G401 (cell line): Measurements from ENCODE around the gene CARD10. TPM values are rescaled to one million over a fixed set of nuclear protein-coding genes. Genes with fewer than 3 reads are reported as not detected.

ENCODE experiments used
- DNase-seq: peaks from one replicate; pipeline ENCODE4 v3.0.0-alpha.2; 2015; ENCODE audit warnings: low spot score
- in situ Hi-C: cut with HindIII; loops from 2 replicates; pipeline ENCODE4 v1.10.0; 2016; ENCODE audit warnings: low sequenced_read_pairs, mixed read lengths
- total RNA-seq: library from RNA; depleted of rRNA; stranded (reverse); fragments of >200 nt; shearing (Covaris generic); gene quantifications from 2 replicates; pipeline ENCODE4 v1.2.3, GENCODE V29; 2014

The CARD10 gene
- total RNA-seq, 1 experiment from 2014 or later: 26.0 TPM

GRCh38 chr22:37492428-37493344 is 26.5 kb downstream of the CARD10 start:
- DNase-seq: peak; percentile 17
- in situ Hi-C loops: no loop called here

GRCh38 chr22:37491559-37492427 is 27.4 kb downstream of the CARD10 start:
- DNase-seq: no peak
- in situ Hi-C loops: no loop called here

DNA sequence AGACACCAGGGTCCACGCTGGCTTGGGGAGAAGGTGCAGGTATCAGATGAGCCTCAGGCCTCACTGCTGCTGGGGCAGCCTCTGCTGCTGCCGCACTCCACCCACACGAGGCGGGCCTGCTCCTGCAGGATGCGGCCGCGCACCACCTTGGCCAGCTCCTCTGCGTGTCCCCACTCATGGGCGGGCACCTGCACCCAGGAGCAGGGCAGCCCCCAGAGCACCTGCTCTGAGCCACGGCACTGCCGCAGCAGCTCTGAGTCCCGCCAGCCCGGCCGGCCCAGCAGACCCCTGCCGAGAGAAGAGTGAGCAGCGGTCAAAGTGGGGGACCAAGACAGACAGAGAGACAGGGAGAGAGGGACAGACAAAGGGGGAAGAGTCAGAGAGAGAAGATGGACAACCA is 28.1 kb downstream of the CARD10 start:
- DNase-seq: no peak
- in situ Hi-C loops: no loop called here

DNA sequence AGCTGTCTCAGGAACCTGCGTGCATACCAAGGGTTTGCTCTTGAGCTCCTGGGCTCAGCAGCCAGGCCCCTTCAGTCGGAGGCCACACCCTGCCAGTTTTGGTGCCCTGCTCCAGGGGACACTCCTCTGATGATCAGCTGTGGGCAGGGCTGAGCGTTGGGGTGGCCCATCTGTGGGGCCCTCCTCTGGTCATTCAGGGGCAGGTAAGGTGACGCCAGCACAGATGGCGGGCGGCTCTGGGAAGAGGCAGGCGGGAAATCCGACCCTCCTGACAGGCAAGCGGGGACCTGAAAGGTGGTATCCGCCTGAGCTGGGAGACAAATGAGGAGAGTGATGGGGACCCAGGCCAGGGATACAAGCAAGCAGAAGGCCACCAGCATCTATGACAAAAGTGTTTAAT is 29.2 kb downstream of the CARD10 start:
- no peak for DNase-seq
- in situ Hi-C loops: no loop called here

DNA sequence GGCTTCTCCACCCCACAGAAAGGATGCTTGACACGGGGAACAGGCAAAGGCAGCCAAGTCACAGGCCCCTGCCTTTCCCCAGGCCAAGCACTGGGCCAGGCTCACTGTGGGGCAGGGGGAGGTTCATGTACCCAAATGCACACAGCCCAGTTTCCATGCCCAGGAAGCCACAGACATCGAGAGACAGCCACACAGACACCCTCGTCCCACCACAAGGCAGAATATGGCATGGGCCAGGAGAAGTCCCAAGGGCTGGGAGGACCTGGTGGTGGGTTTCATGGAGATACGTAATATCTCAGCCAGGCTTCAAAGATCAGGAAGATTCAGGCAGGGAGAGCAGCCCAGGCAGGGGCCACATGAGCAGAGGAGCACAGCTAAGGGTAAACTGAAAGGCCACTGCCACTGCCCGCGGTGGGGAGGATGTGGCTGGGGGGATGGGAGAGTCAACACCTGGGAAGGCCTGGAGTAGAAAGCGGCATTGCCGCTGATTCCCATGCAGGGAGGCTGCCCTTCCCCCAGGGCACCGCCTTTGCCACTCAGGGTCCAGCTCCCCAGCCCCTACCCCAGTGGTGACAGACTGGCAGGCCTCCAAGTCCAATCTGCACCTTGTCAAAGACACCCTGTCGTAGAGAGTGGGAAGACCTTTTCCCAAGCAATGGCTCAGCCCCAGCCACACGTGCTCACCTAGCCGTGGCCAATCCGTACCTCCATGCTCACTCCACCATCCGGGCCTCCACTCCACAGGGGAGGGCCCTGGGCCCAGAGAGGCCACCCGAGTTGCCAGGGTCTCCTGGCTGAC is 30.7 kb downstream of the CARD10 start:
- no peak for DNase-seq
- in situ Hi-C loops: no loop called here

GRCh38 chr22:37487571-37487970 is 31.6 kb downstream of the CARD10 start:
- no peak for DNase-seq
- in situ Hi-C loops: no loop called here

DNA sequence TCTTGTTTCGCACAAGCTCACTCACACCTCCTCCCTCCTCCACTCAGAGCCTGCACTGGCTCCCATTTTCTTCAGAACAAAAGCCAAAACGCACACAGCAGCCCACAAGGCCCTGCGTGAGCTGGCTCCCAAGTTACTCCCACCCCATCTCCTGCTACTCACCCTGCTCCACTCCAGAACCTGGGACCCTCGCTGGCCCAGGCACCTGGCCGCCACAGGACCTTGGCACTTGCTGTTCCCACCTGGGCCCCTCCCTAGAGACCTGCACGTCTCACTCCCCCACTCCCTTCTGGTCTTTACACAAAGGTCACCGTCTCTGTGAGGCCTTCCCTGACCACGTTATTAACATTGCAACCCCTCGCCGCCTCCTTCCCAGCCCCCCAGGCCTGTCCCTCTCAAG is 32.1 kb downstream of the CARD10 start:
- in situ Hi-C loops: no loop called here
- no peak for DNase-seq

GRCh38 chr22:37486224-37486845 is 32.9 kb downstream of the CARD10 start, which contains the start of gene MFNG:
MFNG (minus strand) TSS chr22:37486384; CDS start chr22:37486177, 207 bp downstream.
- peak; percentile 25 for DNase-seq
- in situ Hi-C loops: no loop called here

- no peak for DNase-seq
- in situ Hi-C loops: no loop called here
Observed at GRCh38 chr22:37485395-37486223, 33.6 kb downstream of the CARD10 start.

- in situ Hi-C loops: no loop called here
- DNase-seq: no peak
Observed at GRCh38 chr22:37484480-37485394, 34.5 kb downstream of the CARD10 start.

DNA sequence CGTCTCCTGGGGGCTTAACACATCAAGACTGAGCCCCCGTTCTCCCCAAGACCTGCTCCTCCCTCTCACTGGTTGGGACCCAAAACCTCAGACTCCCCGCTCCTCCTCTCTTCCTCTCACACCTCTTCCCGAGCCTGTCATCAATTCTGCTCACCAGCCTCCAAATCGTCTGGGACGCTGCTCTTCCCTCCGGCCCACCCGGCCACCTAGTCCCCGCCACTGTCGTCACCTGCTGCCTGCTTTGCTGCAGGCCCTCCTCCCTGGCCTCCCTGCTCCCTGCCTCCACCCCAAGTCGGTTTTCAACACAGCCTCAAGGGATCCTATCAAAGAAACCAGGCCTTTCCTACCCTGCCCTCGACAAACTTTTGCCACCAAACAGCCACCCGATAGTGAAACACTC is 36.2 kb downstream of the CARD10 start:
- no peak for DNase-seq
- in situ Hi-C loops: no loop called here

DNA sequence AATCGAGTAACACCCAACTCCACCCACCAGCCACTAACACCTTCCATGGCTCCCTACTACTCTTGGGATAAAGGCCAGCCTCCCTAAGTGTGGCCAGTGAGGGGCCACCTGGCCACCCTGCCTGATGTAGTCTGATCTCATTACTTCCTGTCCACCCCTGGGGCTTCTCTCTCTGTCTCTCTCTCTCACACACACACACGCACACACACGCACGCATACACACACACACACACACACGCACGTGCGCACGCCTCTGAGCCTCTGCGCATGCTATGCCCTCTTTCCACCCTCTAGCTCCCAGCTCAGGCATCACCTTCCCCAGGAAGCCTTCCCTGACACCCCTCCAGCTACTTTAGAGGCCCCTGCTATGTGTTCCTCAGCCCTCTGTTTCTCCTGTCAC is 37.0 kb downstream of the CARD10 start:
- no peak for DNase-seq
- in situ Hi-C loops: no loop called here

GRCh38 chr22:37481347-37481907 is 37.8 kb downstream of the CARD10 start:
- no peak for DNase-seq
- in situ Hi-C loops: no loop called here

GRCh38 chr22:37480387-37481346 is 38.5 kb downstream of the CARD10 start:
- DNase-seq: no peak
- in situ Hi-C loops: no loop called here

- no peak for DNase-seq
- in situ Hi-C loops: no loop called here
Observed at GRCh38 chr22:37479196-37479595, 40.0 kb downstream of the CARD10 start.
